HepG2 (cell line): Measurements from ENCODE around the gene SLC35G2.

Experiments used
- CTCF ChIP-seq: sonication (generic); formaldehyde crosslinking; IDR thresholded peaks from 2 replicates; pipeline ENCODE4 v1.5.0; 2020; ENCODE audit warnings: mild to moderate bottlenecking, missing genetic modification reagents, moderate library complexity
- FOXM1 ChIP-seq: sonication (generic); formaldehyde crosslinking; IDR thresholded peaks from 2 replicates; pipeline ENCODE4 v1.5.0; 2020; ENCODE audit warnings: missing genetic modification reagents
- POLR2A ChIP-seq, 2 experiments: IDR thresholded peaks; 2 replicates each; pipeline ENCODE4 v1.6.1; 2011; ENCODE audit warnings: low read depth in 2 of 2, low read length in 2 of 2, mild to moderate bottlenecking in 1 of 2, moderate library complexity in 1 of 2; ENCODE audit not compliant: insufficient read depth in 1 of 2
- POLR2AphosphoS5 ChIP-seq: IDR thresholded peaks from 2 replicates; pipeline ENCODE4 v1.6.1; 2012; ENCODE audit warnings: low read depth, low read length
- PRDM15 ChIP-seq: sonication (generic); formaldehyde crosslinking; IDR thresholded peaks from 2 replicates; pipeline ENCODE4 v1.4.0; 2020; ENCODE audit warnings: missing genetic modification reagents
- RAD21 ChIP-seq: fragments of 450-650 bp; formaldehyde crosslinking; IDR thresholded peaks from 2 replicates; pipeline ENCODE4 v1.5.0; 2020; ENCODE audit warnings: mild to moderate bottlenecking
- RFX5 ChIP-seq: IDR thresholded peaks from 2 replicates; pipeline ENCODE4 v1.6.1; 2011; ENCODE audit warnings: low read depth, low read length, improper control_type of control experiment
- TAF1 ChIP-seq: sonication (generic); formaldehyde crosslinking; IDR thresholded peaks from 2 replicates; pipeline ENCODE4 v1.4.0; 2020; ENCODE audit warnings: missing genetic modification reagents
- USF2 ChIP-seq, 2 experiments: sonication (generic) in 1 of 2; formaldehyde crosslinking in 1 of 2; IDR thresholded peaks; 2 replicates each; pipeline versions ENCODE4 v1.5.1 to v1.6.1; 2011 to 2020; ENCODE audit warnings: borderline replicate concordance in 1 of 2, low read depth in 1 of 2, low read length in 1 of 2, mild to moderate bottlenecking in 1 of 2, missing genetic modification reagents in 1 of 2, moderate library complexity in 1 of 2
- ZKSCAN1 ChIP-seq: fragments of 150-350 bp; IDR thresholded peaks from 2 replicates; pipeline ENCODE4 v1.6.1; 2014; ENCODE audit warnings: low read length

GRCh38 chr3:136835813-136836510 is 17.0 kb downstream of the SLC35G2 start:
- no peak for TF ChIP-seq RAD21 (CRISPR knock-in tag)
- TF ChIP-seq ZKSCAN1: no peak
- TF ChIP-seq POLR2A (IDR thresholded peaks at IDR 0.05; ENCODE audit: insufficient read depth in 1 of 2, low read depth in 2 of 2, low read length in 2 of 2): no peak
- TF ChIP-seq TAF1 (CRISPR knock-in tag): no peak
- TF ChIP-seq RFX5: no peak
- no peak for TF ChIP-seq CTCF (CRISPR knock-in tag)
- TF ChIP-seq POLR2AphosphoS5: no peak
- TF ChIP-seq FOXM1: no peak
- TF ChIP-seq USF2 (IDR thresholded peaks at IDR 0.05; ENCODE audit: low read depth, low read length): no peak
- TF ChIP-seq USF2 (CRISPR knock-in tag; IDR thresholded peaks at IDR 0.05; ENCODE audit: borderline replicate concordance): no peak
- TF ChIP-seq PRDM15 (CRISPR knock-in tag): no peak
